GM12891 (cell line): ENCODE data around the gene DBNL.

ENCODE experiments used
- PAX5 ChIP-seq: IDR thresholded peaks from 2 replicates; pipeline ENCODE4 v1.6.1; 2011; ENCODE audit warnings: low read length, moderate library complexity, mild to moderate bottlenecking; ENCODE audit not compliant: insufficient read depth, severe bottlenecking
- POLR2A ChIP-seq: IDR thresholded peaks from 2 replicates; pipeline ENCODE4 v1.6.1; 2011; ENCODE audit warnings: low read depth, low read length, control low read depth
- POLR2AphosphoS5 ChIP-seq: IDR thresholded peaks from 2 replicates; pipeline ENCODE4 v1.6.1; 2011; ENCODE audit warnings: low read depth, low read length, control low read depth
- POU2F2 ChIP-seq: IDR thresholded peaks from 2 replicates; pipeline ENCODE4 v1.6.1; 2011; ENCODE audit warnings: low read depth, mild to moderate bottlenecking, control low read depth, low read length, moderate library complexity
- SPI1 ChIP-seq: IDR thresholded peaks from 2 replicates; pipeline ENCODE4 v1.6.1; 2011; ENCODE audit warnings: low read depth, low read length, control low read depth

DNA sequence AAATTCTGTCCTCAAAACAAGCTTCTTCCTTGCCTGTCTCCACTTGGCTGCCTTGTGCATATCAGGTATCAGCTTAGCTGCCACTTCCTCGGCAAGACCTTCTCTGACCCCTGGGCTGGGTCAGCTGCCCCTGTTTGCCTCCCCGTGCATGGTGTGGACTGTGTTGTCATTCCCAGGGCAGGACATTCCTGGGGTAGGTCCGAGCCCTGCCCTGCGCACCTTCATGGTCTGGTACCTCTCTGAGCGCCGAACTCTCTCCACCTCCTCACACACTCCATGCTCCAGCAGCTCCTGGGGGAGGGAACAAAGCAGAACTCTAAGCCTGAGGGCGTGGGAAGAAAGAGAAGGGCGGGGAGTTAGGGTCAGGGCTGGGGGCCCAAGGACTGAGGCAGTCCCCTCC lies 34.0 kb downstream of the DBNL start:
- TF ChIP-seq POLR2AphosphoS5 (no peak), PAX5 (no peak), POLR2A (no peak), SPI1 (no peak), POU2F2 (no peak)
